Measurements from ENCODE around the gene TM4SF1. TPM values are rescaled to one million over a fixed set of nuclear protein-coding genes. Genes with fewer than 3 reads are reported as not detected.

TM4SF1 gene
- total and polyA plus RNA-seq, 2 donors (not counting 1 experiment from before 2014, with no cell fraction given), result not detected

- Histone ChIP-seq H2AFZ (ENCODE audit: insufficient read depth, low read depth, low read length, poor library complexity, severe bottlenecking) (no peak overlapping the region), H3K9ac (ENCODE audit: low read length) (no peak overlapping the region), H4K20me1 (ENCODE audit: control insufficient read depth, insufficient read depth, low read length, poor library complexity, severe bottlenecking) (no peaks in the 10 kb centered on the region), H3K4me1 (ENCODE audit: control insufficient read depth in 2 of 2, insufficient read depth in 2 of 2, low read length in 2 of 2) (no peaks in the 10 kb centered on the region), H3K79me2 (ENCODE audit: control insufficient read depth, insufficient read depth, low read length) (no peaks in the 10 kb centered on the region), H3K4me2 (replicated peaks; ENCODE audit: low read depth, low read length, poor library complexity, severe bottlenecking) (no peak overlapping the region), H3K27ac (ENCODE audit: low read length in 2 of 2) (no peak overlapping the region), H3K4me3 (ENCODE audit: control extremely low read depth in 1 of 5, extremely low read depth in 1 of 5, insufficient read depth in 1 of 5, low read depth in 2 of 5, low read length in 4 of 5) (no peak overlapping the region), H3K27me3 (replicated peaks in 1 of 4; ENCODE audit: control extremely low read depth in 1 of 4, control insufficient read depth in 3 of 4, insufficient read depth in 4 of 4, low read length in 3 of 4) (peaks cover 0 to 10% (median 4%) of the 10 kb centered on the region in 4 experiments), H3K36me3 (replicated peaks in 1 of 2; ENCODE audit: control extremely low read depth in 1 of 2, control insufficient read depth in 1 of 2, extremely low read depth in 1 of 2, insufficient read depth in 2 of 2, low read length in 1 of 2) (no peaks in the 10 kb centered on the region), H3K9me3 (ENCODE audit: control extremely low read depth in 1 of 3, control insufficient read depth in 2 of 3, insufficient read depth in 1 of 3, low read length in 2 of 3) (no peaks in the 10 kb centered on the region)
- Mint-ChIP-seq H3K4me3 (no peak overlapping the region), H3K9me3 (ENCODE audit: insufficient read depth) (no peaks in the 10 kb centered on the region), H3K27ac (no peak overlapping the region), H3K27me3 (peaks cover 11% of the 10 kb centered on the region), H3K4me1 (no peaks in the 10 kb centered on the region)
- CTCF ChIA-PET, result no interaction called here
- TF ChIP-seq CTCF (IDR thresholded peaks at IDR 0.05), result no peak
- no peak for TF ChIP-seq EZH2 (IDR thresholded peaks at IDR 0.05; ENCODE audit: borderline replicate concordance, insufficient read depth, low read depth, low read length, poor library complexity, severe bottlenecking)
- no peak for ATAC-seq (ENCODE audit: low read depth)
- no peak for DNase-seq
- intact Hi-C loops (cut with micrococcal nuclease), result no loop called here
- POLR2A ChIA-PET, result no interaction called here
Measured at GRCh38 chr3:149336925-149337324, 40.5 kb downstream of the TM4SF1 start.

GRCh38 chr3:149333176-149333859 lies 44.1 kb downstream of the TM4SF1 start, which contains the start of gene TM4SF18:
Gene TM4SF18, minus strand, starts transcription at chr3:149333636. Its CDS starts 254 bp downstream, at chr3:149333382.
- TF ChIP-seq CTCF (IDR thresholded peaks at IDR 0.05) (no peak), EZH2 (IDR thresholded peaks at IDR 0.05; ENCODE audit: borderline replicate concordance, insufficient read depth, low read depth, low read length, poor library complexity, severe bottlenecking) (no peak)
- H3K9me3 ChIP-seq (ENCODE audit: control extremely low read depth in 1 of 3, control insufficient read depth in 2 of 3, insufficient read depth in 1 of 3, low read length in 2 of 3), result no peaks in the 10 kb centered on the region
- ATAC-seq (ENCODE audit: low read depth), result no peak
- Mint-ChIP-seq H3K27me3 (no peaks in the 10 kb centered on the region), H3K4me3 (no peak within 1 kb of the TSS), H3K9me3 (ENCODE audit: insufficient read depth) (no peaks in the 10 kb centered on the region), H3K27ac (no peak within 1 kb of the TSS), H3K4me1 (no peaks in the 10 kb centered on the region)
- POLR2A ChIA-PET, result no interaction called here
- no peak within 1 kb of the TSS for H3K27ac ChIP-seq (ENCODE audit: low read length in 2 of 2)
- no peak within 1 kb of the TSS for H3K4me3 ChIP-seq (ENCODE audit: control extremely low read depth in 1 of 5, extremely low read depth in 1 of 5, insufficient read depth in 1 of 5, low read depth in 2 of 5, low read length in 4 of 5)
- no peak within 1 kb of the TSS for H2AFZ ChIP-seq (ENCODE audit: insufficient read depth, low read depth, low read length, poor library complexity, severe bottlenecking)
- intact Hi-C loops (cut with micrococcal nuclease), result no loop called here
- no peaks in the 10 kb centered on the region for H3K79me2 ChIP-seq (ENCODE audit: control insufficient read depth, insufficient read depth, low read length)
- no peaks in the 10 kb centered on the region for H3K4me1 ChIP-seq (ENCODE audit: control insufficient read depth in 2 of 2, insufficient read depth in 2 of 2, low read length in 2 of 2)
- 93% methylated on average over 6 of the region's 11 CpGs for WGBS (ENCODE audit: insufficient coverage)
- H4K20me1 ChIP-seq (ENCODE audit: control insufficient read depth, insufficient read depth, low read length, poor library complexity, severe bottlenecking), result no peaks in the 10 kb centered on the region
- CTCF ChIA-PET, result interaction anchor here (0.6 to 1.1 kb wide), 3 partner anchors 16 to 1192 kb away, joined by 3 to 4 read pairs (median 3); no protein-coding TSS in a partner anchor
- H3K4me2 ChIP-seq (replicated peaks; ENCODE audit: low read depth, low read length, poor library complexity, severe bottlenecking), result no peak within 1 kb of the TSS
- DNase-seq, result no peak
- H3K9ac ChIP-seq (ENCODE audit: low read length), result no peak within 1 kb of the TSS
- H3K27me3 ChIP-seq (replicated peaks in 1 of 4; ENCODE audit: control extremely low read depth in 1 of 4, control insufficient read depth in 3 of 4, insufficient read depth in 4 of 4, low read length in 3 of 4), result peaks cover 0 to 3% (median 0%) of the 10 kb centered on the region in 4 experiments
- H3K36me3 ChIP-seq (replicated peaks in 1 of 2; ENCODE audit: control extremely low read depth in 1 of 2, control insufficient read depth in 1 of 2, extremely low read depth in 1 of 2, insufficient read depth in 2 of 2, low read length in 1 of 2), result no peaks in the 10 kb centered on the region

Measured in B cell (primary cell).